OCI-LY7 (cell line): ENCODE results near the gene TOP1. TPM values are rescaled to one million over a fixed set of nuclear protein-coding genes. Genes with fewer than 3 reads are reported as not detected.

ENCODE experiments used
- BruUV-seq: library from RNA; stranded (reverse); fragments of 400-500 nt; replicated peaks from 2 replicates; lab custom pipeline; 2021; lab: Mats Ljungman, UMichigan
- CTCF ChIA-PET: fragments of 300-600 bp; sonication (Branson Sonifier 250); formaldehyde crosslinking; loops from one replicate; lab custom pipeline; 2022; ENCODE audit warnings: antibody characterized with exemption; ENCODE audit not compliant: unreplicated experiment; lab: Charles Lee
- POLR2A ChIA-PET: fragments of 300-600 bp; sonication (Branson Sonifier 250); formaldehyde crosslinking; loops from one replicate; lab custom pipeline; 2022; ENCODE audit warnings: antibody characterized with exemption; lab: Charles Lee
- DNase-seq: peaks from one replicate; pipeline ENCODE4 v3.0.0-alpha.2; 2015; ENCODE audit warnings: low spot score
- H2AFZ ChIP-seq: fragments of 200-600 bp; sonication (generic), shearing (Covaris generic); 2 replicates; pipeline ENCODE4 v1.6.1; 2014; ENCODE audit warnings: mild to moderate bottlenecking, antibody characterized with exemption, low read length, moderate library complexity
- H3K27ac ChIP-seq: fragments of 200-600 bp; sonication (generic); 2 replicates; pipeline ENCODE4 v1.5.1; 2014; ENCODE audit warnings: mixed run types, low read depth, mild to moderate bottlenecking, moderate library complexity, low read length, inconsistent platforms; ENCODE audit not compliant: poor library complexity, severe bottlenecking
- H3K36me3 ChIP-seq: fragments of 200-600 bp; sonication (generic); 2 replicates; pipeline ENCODE4 v1.6.1; 2014; ENCODE audit warnings: mild to moderate bottlenecking, antibody characterized with exemption, low read length, moderate library complexity, mixed read lengths; ENCODE audit not compliant: insufficient read depth
- H3K4me1 ChIP-seq: fragments of 200-600 bp; sonication (generic); 2 replicates; pipeline ENCODE4 v1.5.1; 2014; ENCODE audit warnings: mild to moderate bottlenecking, low read length; ENCODE audit not compliant: insufficient read depth, poor library complexity, severe bottlenecking
- H3K4me2 ChIP-seq: fragments of 200-600 bp; sonication (generic); 2 replicates; pipeline ENCODE4 v1.6.1; 2014; ENCODE audit warnings: mild to moderate bottlenecking, low read length
- H3K4me3 ChIP-seq: fragments of 200-600 bp; sonication (generic); 2 replicates; pipeline ENCODE4 v1.5.1; 2014; ENCODE audit warnings: mild to moderate bottlenecking, low read depth, low read length; ENCODE audit not compliant: poor library complexity, severe bottlenecking
- H3K79me2 ChIP-seq: fragments of 200-600 bp; sonication (generic); 2 replicates; pipeline ENCODE4 v1.6.1; 2016; ENCODE audit warnings: low read depth, mild to moderate bottlenecking, low read length, moderate library complexity, mixed read lengths; ENCODE audit not compliant: insufficient read depth
- H3K9me2 ChIP-seq: fragments of 200-600 bp; sonication (generic); 2 replicates; pipeline ENCODE4 v1.6.1; 2016; ENCODE audit warnings: mild to moderate bottlenecking, low read length, mixed read lengths; ENCODE audit not compliant: insufficient read depth
- H3K9me3 ChIP-seq: fragments of 200-600 bp; sonication (generic); 2 replicates; pipeline ENCODE4 v1.6.1; 2014; ENCODE audit warnings: mild to moderate bottlenecking, mixed run types, low read length, mixed read lengths
- H4K20me1 ChIP-seq: fragments of 200-600 bp; sonication (generic); 2 replicates; pipeline ENCODE4 v1.6.1; 2014; ENCODE audit warnings: mild to moderate bottlenecking, antibody characterized with exemption, low read length, moderate library complexity, mixed read lengths; ENCODE audit not compliant: insufficient read depth
- EZH2phosphoT487 ChIP-seq: fragments of 200-600 bp; sonication (generic); IDR thresholded peaks from 2 replicates; pipeline ENCODE4 v1.6.1; 2018; ENCODE audit warnings: low read depth, borderline replicate concordance, mild to moderate bottlenecking, mixed run types, antibody characterized with exemption, low read length, moderate library complexity, mixed read lengths
- intact Hi-C: fragments of 100-400 bp; cut with micrococcal nuclease; formaldehyde crosslinking; loops from one replicate; pipeline ENCODE4 v1.10.0; 2022; ENCODE audit not compliant: unreplicated experiment
- total RNA-seq, 2 experiments: library from RNA; depleted of rRNA in 1 of 2; stranded (reverse); fragments of >200 nt in 1 of 2; shearing (Covaris generic) in 1 of 2; gene quantifications; 2 replicates each; pipeline ENCODE4 v1.2.3, GENCODE V29; 2014 to 2022
- TF ChIP-seq, protein P1 (sequence below): fragments of 200-600 bp; sonication (generic); conservative IDR thresholded peaks from 2 replicates; pipeline ENCODE4 v1.5.1; 2014; ENCODE audit warnings: mild to moderate bottlenecking, antibody characterized with exemption, low read length, moderate library complexity, mixed read lengths

TOP1 gene
- total RNA-seq, 2 experiments from 2014 or later, result 44.6 to 200 TPM

DNA sequence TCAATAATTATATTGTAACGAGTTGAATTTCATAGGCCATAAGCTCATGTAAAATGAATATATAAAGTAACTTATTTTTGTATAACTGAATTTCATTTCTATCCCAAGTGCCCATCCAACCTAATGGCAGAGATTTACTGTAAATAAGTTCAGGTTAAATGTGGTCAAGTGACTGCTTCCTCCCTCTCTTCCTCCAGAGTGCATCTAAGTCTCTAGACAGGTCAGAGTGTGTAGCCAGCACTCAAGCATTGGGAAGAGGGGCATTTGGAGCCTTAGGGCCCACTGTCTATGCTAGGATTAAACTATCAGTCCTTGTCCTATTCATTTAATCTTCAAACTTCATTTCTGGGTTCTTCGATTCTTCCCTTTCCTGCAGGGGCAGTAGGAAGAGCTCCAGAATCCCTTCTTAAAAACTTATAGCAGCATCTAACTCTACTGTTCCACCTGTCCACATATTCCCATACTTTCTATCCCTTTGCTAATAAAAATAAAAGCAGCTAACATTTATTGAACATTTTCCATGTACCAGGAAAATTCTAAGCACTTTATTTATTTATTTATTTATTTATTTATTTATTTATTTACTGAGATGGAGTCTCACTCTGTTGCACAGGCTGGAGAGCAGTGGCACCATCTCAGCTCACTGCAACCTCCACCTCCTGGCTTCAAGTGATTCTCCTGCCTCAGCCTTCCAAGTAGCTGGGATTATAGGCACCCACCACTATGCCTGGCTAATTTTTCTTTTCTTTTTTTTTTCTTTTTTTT, 36.1 kb upstream of the TOP1 start:
- Histone ChIP-seq H3K4me2 (peak overlapping the region; percentile 93), H2AFZ (no peak overlapping the region), H3K9me3 (no peaks in the 10 kb centered on the region; the same call in 1 of the 2 replicates), H3K4me1 (peaks cover 98% of the 10 kb centered on the region), H3K27ac (peak overlapping the region; percentile 98), H3K79me2 (peaks cover 26% of the 10 kb centered on the region; the same call in 1 of the 2 replicates), H3K4me3 (peak overlapping the region; percentile 65), H3K36me3 (no peaks in the 10 kb centered on the region), H3K9me2 (no peaks in the 10 kb centered on the region), H4K20me1 (no peaks in the 10 kb centered on the region)
- DNase-seq, result peak; percentile 61
- ChIA-PET POLR2A (interaction anchor here (0.7 to 6.8 kb wide), 28 partner anchors 7 to 162 kb away, joined by 3 to 302 read pairs (median 6); partner anchors contain the start of gene TOP1), CTCF (interaction anchor here (0.9 to 4.5 kb wide), 7 partner anchors 13 to 103 kb away, joined by 3 to 56 read pairs (median 10); no protein-coding TSS in a partner anchor)
- TF ChIP-seq, protein P1, sequence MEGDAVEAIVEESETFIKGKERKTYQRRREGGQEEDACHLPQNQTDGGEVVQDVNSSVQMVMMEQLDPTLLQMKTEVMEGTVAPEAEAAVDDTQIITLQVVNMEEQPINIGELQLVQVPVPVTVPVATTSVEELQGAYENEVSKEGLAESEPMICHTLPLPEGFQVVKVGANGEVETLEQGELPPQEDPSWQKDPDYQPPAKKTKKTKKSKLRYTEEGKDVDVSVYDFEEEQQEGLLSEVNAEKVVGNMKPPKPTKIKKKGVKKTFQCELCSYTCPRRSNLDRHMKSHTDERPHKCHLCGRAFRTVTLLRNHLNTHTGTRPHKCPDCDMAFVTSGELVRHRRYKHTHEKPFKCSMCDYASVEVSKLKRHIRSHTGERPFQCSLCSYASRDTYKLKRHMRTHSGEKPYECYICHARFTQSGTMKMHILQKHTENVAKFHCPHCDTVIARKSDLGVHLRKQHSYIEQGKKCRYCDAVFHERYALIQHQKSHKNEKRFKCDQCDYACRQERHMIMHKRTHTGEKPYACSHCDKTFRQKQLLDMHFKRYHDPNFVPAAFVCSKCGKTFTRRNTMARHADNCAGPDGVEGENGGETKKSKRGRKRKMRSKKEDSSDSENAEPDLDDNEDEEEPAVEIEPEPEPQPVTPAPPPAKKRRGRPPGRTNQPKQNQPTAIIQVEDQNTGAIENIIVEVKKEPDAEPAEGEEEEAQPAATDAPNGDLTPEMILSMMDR, result no peak
- no TSS peak for BruUV-seq
- intact Hi-C loops, result loop anchor here (5.0 kb wide), 2 partner anchors 55 to 60 kb away; no protein-coding TSS in a partner anchor

DNA sequence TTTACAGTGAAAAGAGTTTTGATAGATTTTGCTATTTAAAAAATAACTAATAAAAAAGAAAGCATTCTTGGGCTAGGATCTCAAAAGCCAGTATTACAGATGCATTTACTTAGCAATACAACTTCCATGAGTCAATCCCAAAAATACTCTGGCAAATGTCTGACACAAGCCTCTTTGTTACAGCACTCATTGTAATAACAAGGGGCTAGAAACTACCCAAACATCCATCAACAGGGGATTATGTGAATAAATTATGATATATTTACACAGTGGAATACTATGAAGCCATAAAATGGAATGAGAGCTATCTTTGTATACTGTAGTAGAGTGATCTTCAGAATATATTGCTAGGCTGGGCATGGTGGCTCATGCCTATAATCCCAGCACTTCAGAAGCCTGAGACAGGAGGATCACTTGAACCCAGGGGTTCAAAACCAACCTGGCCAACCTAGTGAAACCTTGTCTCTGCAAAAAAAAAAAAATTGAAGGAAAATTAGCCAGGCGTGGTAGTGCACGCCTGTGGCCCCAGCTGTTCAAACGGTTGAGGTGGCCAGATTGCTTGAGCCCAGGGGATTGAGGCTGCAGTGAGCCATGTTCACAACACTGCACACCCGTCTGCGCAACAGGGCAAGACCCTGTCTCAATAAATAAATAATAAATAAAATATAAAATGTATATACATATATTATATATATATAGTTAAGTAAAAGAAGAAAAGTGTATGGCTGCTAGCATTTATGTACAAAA, 34.7 kb upstream of the TOP1 start:
- POLR2A ChIA-PET, result interaction anchor here (0.6 to 6.8 kb wide), 11 partner anchors 8 to 58 kb away, joined by 3 to 302 read pairs (median 6); partner anchors contain the start of gene TOP1
- Histone ChIP-seq H3K79me2 (peaks cover 21% of the 10 kb centered on the region; the same call in 1 of the 2 replicates), H3K9me3 (no peaks in the 10 kb centered on the region; the same call in 1 of the 2 replicates), H3K36me3 (no peaks in the 10 kb centered on the region), H3K4me2 (peak overlapping the region; percentile 61), H4K20me1 (no peaks in the 10 kb centered on the region), H3K27ac (peak overlapping the region; percentile 98), H3K4me3 (peak overlapping the region; percentile 24), H3K9me2 (no peaks in the 10 kb centered on the region), H3K4me1 (peaks cover 90% of the 10 kb centered on the region), H2AFZ (no peak overlapping the region)
- CTCF ChIA-PET, result interaction anchor here (0.6 to 4.5 kb wide), 2 partner anchors 16 to 52 kb away, joined by 3 to 56 read pairs; no protein-coding TSS in a partner anchor
- no TSS peak for BruUV-seq
- no peak for TF ChIP-seq EZH2phosphoT487
- peak; percentile 93 for DNase-seq
- intact Hi-C loops, result loop anchor here (5.0 kb wide), 2 partner anchors 53 to 62 kb away; no protein-coding TSS in a partner anchor

DNA sequence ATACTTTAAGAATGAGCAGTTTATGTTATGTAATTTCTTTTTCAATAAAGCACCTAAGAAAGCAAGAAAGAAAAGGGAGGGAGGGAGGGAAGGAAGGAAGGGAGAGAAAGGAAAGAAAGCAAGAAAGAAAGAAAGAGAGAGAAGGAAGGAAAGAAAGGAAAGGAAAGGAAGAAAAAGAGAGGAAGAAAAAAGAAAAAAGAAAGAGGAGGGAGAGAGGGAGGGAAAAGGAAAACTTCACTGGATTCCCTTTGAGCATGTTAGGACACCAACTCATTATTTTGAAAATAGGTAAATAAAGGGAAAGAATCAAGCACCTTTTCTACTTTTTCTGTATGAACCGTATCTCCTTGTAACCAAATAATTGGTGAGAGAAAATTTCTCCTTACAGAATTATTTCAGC, 32.3 kb upstream of the TOP1 start:
- BruUV-seq, result no TSS peak
- peaks cover 21% of the 10 kb centered on the region; the same call in 1 of the 2 replicates for H3K79me2 ChIP-seq
- peak overlapping the region; percentile 17 for H3K4me3 ChIP-seq
- TF ChIP-seq, protein P1, result no peak
- TF ChIP-seq EZH2phosphoT487, result no peak
- DNase-seq, result no peak
- H4K20me1 ChIP-seq, result no peaks in the 10 kb centered on the region
- peak overlapping the region; percentile 65 for H3K4me2 ChIP-seq
- CTCF ChIA-PET, result interaction anchor here (1.0 kb wide), 1 partner anchor 10 kb away, joined by 3 read pairs; no protein-coding TSS in a partner anchor
- H2AFZ ChIP-seq, result peak overlapping the region; percentile 8; the same call in 1 of the 2 replicates
- no peaks in the 10 kb centered on the region for H3K9me2 ChIP-seq
- peak overlapping the region; percentile 98 for H3K27ac ChIP-seq
- no peaks in the 10 kb centered on the region for H3K36me3 ChIP-seq
- intact Hi-C loops, result no loop called here
- H3K4me1 ChIP-seq, result peaks cover 82% of the 10 kb centered on the region
- no peaks in the 10 kb centered on the region; the same call in 1 of the 2 replicates for H3K9me3 ChIP-seq
- POLR2A ChIA-PET, result interaction anchor here (0.7 to 6.8 kb wide), 4 partner anchors 13 to 49 kb away, joined by 3 to 302 read pairs (median 47); partner anchors contain the start of gene TOP1
